GM19240 (cell line): Measurements from ENCODE around the gene IQCN.
A peak's percentile ranks its signal among the peaks of the same experiment; 100 is the strongest.

Source experiments
- DNase-seq: peaks from one replicate; pipeline ENCODE4 v3.0.0; 2011; ENCODE audit warnings: low spot score; ENCODE audit not compliant: insufficient read length

IQCN gene

GRCh38 chr19:18304458-18305310 lies 30.4 kb upstream of the IQCN start:
- peak; percentile 85 for DNase-seq

DNA sequence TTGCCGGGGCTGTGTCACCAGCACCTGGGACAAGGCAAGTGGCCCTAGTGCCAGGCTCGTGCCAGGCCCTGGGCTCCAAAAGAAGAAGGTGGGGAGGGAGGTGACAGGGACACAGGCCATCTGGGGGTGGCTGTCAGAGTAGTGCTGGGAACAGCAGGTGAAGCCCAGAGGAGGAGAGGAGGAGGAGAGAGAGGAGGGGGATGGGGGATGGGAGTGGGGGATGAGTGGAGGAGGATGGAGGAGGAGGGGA lies 29.9 kb upstream of the IQCN start:
- DNase-seq = no peak

- DNase-seq = no peak
Measured at GRCh38 chr19:18301718-18302111, 27.5 kb upstream of the IQCN start.

DNA sequence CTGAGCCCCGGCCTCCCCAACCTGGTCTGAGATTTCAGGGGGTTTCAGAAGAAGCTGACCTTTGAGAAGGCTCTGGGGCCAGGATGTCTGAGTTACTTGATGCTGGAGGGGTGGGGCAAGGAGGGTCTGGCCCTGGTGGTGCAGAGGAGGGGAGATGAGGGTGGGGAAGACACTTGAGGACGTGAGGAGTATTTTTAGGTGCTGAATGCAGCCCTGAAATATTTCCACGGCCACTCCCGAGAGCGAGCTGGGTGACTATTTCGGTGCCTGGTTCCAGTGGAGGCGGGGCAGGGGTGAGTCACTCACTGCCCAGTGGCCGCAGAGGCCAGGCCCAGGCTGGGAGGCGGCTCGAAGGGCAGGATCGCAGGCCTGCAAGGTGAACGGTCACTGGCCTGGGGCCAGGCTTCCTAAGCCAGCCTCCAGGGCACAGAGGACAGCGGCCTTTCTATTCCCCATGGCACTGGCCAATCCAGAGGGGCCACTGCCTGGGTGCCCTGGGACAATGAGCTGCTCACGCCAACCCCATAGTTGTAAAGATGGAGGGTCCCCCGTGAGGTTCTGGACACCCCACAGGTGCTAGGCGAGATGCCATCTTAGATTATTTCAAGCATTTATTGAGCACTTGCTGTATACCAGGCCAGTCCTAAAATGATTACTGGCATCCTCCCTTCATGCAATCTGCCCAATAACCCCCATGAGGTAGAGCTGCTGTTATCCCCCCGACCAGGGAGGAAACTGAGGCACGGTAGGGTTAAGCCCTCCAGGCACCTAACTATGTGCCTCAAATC lies 26.9 kb upstream of the IQCN start:
- no peak for DNase-seq

- DNase-seq = no peak
Measured at GRCh38 chr19:18299654-18300053, 25.4 kb upstream of the IQCN start.

DNA sequence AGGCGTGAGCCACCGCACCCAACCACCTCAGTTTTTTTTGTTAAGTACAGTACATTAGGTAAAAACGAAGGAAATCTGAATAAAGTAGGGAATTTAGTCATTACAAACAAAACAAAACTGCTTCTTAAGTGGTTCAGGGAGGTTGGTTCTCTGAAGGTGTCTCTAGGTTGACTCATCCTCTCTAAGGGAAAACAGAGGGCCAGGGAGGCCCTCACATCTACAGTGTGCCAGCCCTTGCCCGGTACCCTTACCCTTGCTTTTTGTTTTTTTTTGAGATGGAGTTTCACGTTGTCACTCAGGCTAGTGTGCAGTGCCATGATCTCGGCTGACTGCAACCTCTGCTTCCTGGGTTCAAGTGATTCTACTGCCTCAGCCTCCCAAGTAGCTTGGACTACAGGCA lies 24.3 kb upstream of the IQCN start:
- no peak for DNase-seq

GRCh38 chr19:18297308-18297707 lies 23.1 kb upstream of the IQCN start:
- DNase-seq = no peak

DNA sequence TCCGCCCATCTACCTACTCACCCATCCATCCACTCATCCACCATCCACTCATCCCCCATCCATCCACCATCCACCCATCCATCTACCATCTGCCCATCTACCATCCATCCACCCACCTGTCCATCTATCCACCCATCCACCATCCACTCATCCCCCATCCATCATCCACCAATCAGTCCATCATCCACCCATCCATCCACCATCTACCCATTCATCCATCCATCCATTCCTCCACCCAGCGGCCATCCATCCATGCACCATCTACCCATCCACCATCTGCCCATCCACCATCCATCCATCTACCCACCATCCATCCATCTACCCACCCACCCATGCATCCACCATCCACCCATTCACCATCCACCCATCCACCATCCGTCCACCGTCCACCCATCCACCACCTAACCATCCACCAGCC lies 20.8 kb upstream of the IQCN start:
- no peak for DNase-seq

GRCh38 chr19:18294467-18294864 lies 20.2 kb upstream of the IQCN start:
- DNase-seq = no peak

DNA sequence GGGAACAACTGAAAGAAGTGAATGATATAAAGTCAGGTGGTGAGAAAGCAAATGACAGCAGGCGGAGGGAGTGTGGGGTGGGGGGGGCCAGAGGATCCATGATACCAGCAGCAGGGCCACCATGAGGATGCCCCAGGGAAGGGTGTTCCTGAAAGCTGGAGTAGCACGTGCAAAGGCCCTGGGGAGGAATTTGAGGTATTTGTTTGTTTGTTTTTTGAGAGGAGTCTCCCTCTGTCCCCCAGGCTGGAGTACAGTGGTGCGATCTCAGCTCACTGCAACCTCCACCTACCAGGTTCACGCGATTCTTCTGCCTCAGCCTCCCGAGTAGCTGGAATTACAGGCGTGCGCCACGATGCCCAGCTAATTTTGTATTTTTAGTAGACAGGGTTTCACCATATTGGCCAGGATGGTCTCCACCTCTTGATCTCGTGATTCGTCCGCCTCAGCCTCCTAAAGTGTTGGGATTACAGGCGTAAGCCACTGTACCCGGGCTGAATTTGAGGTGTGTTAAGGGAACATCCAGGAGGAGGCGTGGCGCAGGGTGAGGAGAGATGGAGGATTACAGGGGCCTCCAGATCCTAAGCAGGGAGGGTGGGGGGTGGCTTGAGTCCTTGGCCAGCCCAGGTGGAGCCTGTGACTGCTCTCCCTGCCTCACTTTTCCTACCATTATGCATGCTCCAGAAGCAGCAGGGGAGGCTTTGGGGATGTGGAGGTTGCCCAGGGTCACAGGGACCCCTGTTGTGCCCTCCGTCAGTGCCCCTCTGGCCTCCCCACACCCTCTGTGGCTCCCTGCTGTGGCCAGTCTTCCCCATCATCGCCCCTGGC lies 19.6 kb upstream of the IQCN start:
- no peak for DNase-seq

- DNase-seq = peak; percentile 41
Measured at GRCh38 chr19:18292810-18293641, 18.8 kb upstream of the IQCN start.

DNA sequence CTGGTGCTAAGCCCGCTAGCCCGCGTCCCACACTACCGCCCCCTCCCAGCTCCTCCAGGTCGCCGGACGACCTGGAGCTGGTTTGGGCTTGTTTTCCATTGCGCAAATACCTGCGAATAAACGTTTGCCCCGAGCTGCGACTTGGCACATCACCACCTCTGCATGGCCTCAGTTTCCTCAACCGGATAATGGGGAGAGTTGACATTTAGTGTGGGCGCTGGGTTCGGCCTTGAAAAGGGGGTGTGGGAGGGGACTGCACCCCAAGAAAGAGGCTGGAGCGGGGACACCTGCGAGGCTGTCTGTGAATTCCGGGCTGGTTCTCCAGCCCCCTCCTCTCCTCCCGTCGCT lies 18.2 kb upstream of the IQCN start:
- no peak for DNase-seq

GRCh38 chr19:18291590-18292461 lies 17.6 kb upstream of the IQCN start:
- peak; percentile 87 for DNase-seq

DNA sequence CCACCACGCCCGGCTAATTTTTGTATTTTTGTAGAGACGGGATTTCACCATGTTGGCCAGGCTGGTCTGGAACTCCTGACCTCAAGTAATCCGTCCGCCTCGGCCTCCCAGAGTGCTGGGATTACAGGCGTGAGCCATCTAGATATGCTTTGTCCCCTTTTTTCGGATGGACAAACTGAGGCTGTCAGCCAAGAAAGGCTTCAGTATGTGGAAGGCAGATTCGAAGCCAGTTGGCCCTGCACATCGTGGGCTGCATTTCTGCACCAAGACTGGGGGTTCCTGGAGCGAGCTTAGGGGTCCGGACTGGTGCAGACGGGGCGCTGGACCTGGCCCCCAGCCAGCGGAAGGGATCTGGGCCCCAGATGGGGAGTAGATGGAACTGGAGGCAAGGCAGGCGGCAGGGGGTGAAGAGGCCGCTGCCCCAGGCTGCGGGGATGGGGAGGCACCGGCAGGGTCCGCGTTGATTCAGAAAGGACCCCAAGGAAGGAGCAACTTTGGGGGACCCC lies 16.8 kb upstream of the IQCN start:
- no peak for DNase-seq

- peak; percentile 51 for DNase-seq
Measured at GRCh38 chr19:18290302-18291018, 16.2 kb upstream of the IQCN start.

- no peak for DNase-seq
Measured at GRCh38 chr19:18289471-18290301, 15.4 kb upstream of the IQCN start.

DNA sequence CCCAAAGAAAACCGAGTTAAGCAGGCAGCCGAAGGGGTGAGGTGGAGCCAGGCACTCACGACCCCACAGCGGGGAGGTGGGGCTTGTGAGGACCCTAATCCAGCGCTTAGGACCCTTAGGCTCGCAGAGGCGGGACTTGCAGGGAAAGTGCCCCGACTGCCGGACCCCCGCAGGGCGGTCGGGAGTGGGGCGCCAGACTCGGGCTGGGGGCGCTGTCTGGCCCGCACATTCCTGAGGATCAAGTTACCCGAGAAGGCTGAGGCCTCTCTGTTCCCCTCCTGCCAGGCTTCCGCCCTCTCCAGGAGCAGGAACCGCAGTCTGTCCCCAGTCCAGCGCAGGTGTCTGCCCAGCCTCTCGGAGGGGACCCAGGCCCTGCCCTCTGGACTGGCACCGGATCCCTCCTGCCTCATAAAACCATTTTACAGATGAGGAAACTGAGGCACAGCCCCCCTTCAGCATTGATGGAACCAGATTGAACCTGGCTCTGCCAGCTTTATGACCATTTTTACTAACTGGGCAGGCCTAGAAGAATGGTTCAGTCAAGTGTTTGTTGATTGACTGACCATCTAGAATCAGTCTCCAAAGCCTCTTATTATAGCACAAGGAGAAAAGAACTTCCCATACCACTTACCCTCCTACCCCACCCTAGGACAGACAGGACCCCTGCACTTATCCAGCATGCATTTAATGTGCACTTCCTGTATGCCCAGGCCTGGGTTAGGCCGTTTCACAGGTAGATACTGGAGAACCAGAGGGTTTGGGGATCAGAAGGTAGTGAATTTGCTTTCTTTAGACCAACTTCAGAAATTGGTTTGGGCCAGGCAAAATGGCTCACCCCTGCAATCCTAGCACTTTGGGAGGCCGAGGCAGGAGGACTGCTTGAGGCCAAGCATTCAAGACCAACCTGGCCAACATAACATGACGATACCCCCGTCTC lies 13.9 kb upstream of the IQCN start:
- DNase-seq = no peak
